RWPE2 (cell line): ENCODE measurements around the gene STRBP.
"Not testable (repeated sequence)": the region's sequence is repeated elsewhere in the genome, so short reads cannot be mapped to it uniquely, and the experiment has no call there.

ENCODE experiments used
- ATAC-seq: fragments of 200-7000 bp; cut with Tn5 transposase; 3 replicates; pipeline ENCODE4 v1.9.1; 2021; ENCODE audit warnings: low read depth
- DNase-seq: peaks from one replicate; pipeline ENCODE4 v3.0.0-alpha.2; 2020; ENCODE audit warnings: low spot score
- H3K27ac ChIP-seq: fragments of 450-650 bp; 2 replicates; pipeline ENCODE4 v1.5.1; 2017; ENCODE audit warnings: mild to moderate bottlenecking; ENCODE audit not compliant: poor library complexity, severe bottlenecking
- H3K27me3 ChIP-seq: fragments of 250-450 bp; sonication (Bioruptor Pico); 2 replicates; pipeline ENCODE4 v1.5.1; 2021; ENCODE audit warnings: mild to moderate bottlenecking, moderate library complexity; ENCODE audit not compliant: insufficient read depth, poor library complexity, severe bottlenecking
- H3K36me3 ChIP-seq: fragments of 250-450 bp; sonication (Bioruptor Pico); 2 replicates; pipeline ENCODE4 v1.5.1; 2020; ENCODE audit warnings: low read depth, mild to moderate bottlenecking, moderate library complexity
- H3K4me1 ChIP-seq: fragments of 250-450 bp; sonication (Bioruptor Pico); 2 replicates; pipeline ENCODE4 v1.5.1; 2021; ENCODE audit warnings: mild to moderate bottlenecking, moderate library complexity; ENCODE audit not compliant: insufficient read depth, poor library complexity, severe bottlenecking
- H3K4me3 ChIP-seq: fragments of 250-450 bp; sonication (Bioruptor Pico); 2 replicates; pipeline ENCODE4 v1.5.1; 2021; ENCODE audit warnings: mild to moderate bottlenecking, moderate library complexity; ENCODE audit not compliant: severe bottlenecking
- H3K9me3 ChIP-seq: fragments of 250-450 bp; sonication (Bioruptor Pico); 2 replicates; pipeline ENCODE4 v1.5.1; 2021; ENCODE audit warnings: mild to moderate bottlenecking, moderate library complexity; ENCODE audit not compliant: severe bottlenecking
- CTCF ChIP-seq: fragments of 450-650 bp; IDR thresholded peaks from one replicate; pipeline ENCODE4 v1.5.1; 2017; ENCODE audit warnings: mild to moderate bottlenecking, moderate library complexity; ENCODE audit not compliant: poor library complexity, severe bottlenecking

The STRBP gene

GRCh38 chr9:123211081-123211480 lies 57.3 kb downstream of the STRBP start:
- Histone ChIP-seq H3K4me1 (no peaks in the 10 kb centered on the region), H3K27ac (no peak overlapping the region), H3K27me3 (no peaks in the 10 kb centered on the region), H3K4me3 (no peak overlapping the region), H3K36me3 (no peaks in the 10 kb centered on the region), H3K9me3 (no peaks in the 10 kb centered on the region)
- DNase-seq (no peak), ATAC-seq (no peak)
- TF ChIP-seq CTCF, result no peak

- Histone ChIP-seq H3K4me1 (no peaks in the 10 kb centered on the region), H3K36me3 (no peaks in the 10 kb centered on the region), H3K4me3 (no peak overlapping the region), H3K27ac (no peak overlapping the region), H3K9me3 (no peaks in the 10 kb centered on the region), H3K27me3 (no peaks in the 10 kb centered on the region)
- no peak for TF ChIP-seq CTCF
- DNase-seq (no peak), ATAC-seq (no peak)
Observed at GRCh38 chr9:123208626-123209174, 59.7 kb downstream of the STRBP start.

DNA sequence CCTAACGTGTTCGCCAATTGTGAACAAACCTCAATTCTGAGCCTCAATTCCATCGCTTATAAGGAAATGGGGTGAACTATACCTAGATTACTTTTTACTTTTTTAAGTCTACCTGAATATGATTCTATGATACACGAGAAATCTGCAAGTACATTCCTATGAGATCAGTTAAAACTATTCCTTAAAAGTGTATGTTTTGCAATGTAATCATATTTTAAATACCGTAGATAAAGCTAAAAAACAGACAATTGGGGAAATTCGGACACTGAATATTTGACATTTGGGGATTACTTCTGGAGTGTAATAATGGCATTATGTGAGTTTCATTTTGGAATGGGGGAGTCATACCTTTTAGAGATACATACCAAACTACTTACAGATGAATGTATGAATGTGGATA lies 62.3 kb downstream of the STRBP start:
- Histone ChIP-seq H3K36me3 (no peaks in the 10 kb centered on the region), H3K4me1 (no peaks in the 10 kb centered on the region), H3K27ac (no peak overlapping the region), H3K9me3 (no peaks in the 10 kb centered on the region), H3K4me3 (no peak overlapping the region), H3K27me3 (no peaks in the 10 kb centered on the region)
- TF ChIP-seq CTCF, result no peak
- no peak for DNase-seq
- no peak for ATAC-seq

DNA sequence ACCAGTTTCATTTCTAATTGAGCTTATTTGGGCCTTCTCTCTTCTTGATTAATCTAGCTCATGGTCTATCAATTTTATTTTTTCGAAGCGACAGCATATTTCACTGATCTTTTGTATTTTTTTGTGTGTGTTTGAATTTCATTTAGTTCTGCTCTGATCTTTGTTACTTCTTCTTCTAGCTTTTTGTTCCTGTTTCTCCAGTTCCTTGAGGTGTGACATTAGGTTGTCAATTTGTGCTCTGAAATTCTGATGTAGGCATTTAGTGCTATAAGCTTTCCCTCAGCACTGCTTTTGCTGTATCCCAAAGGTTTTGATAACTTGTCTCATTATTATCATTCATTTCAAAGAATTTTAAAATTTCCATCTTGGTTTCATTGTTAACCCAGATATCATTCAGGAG lies 67.3 kb downstream of the STRBP start:
- Histone ChIP-seq H3K4me3 (no peak overlapping the region), H3K27me3 (no peaks in the 10 kb centered on the region), H3K27ac (no peak overlapping the region), H3K9me3 (no peaks in the 10 kb centered on the region), H3K36me3 (no peaks in the 10 kb centered on the region), H3K4me1 (no peaks in the 10 kb centered on the region)
- TF ChIP-seq CTCF, result no peak
- DNase-seq, result no peak
- no peak for ATAC-seq

DNA sequence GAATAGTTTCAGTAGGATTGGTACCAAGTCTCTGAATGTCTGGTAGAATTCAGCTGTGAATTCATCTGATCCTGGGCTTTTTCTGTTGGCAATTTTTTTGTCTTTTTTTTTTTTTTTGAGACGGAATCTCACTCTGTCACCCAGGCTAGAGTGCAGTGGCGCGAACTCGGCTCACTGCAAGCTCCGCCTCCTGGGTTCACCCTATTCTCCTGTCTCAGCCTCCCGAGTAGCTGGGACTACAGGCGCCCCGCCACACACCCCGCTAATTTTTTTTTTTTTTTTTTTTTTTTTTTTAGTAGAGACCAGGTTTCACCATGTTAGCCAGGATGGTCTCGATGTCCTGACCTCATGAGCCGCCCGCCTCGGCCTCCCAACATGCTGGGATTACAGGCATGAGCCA lies 67.9 kb downstream of the STRBP start:
- DNase-seq, H3K36me3 ChIP-seq: not testable (repeated sequence)

More for the DNA sequence above, 67.9 kb downstream of the STRBP start:
- H3K4me1 ChIP-seq, ATAC-seq, H3K9me3 ChIP-seq, H3K27me3 ChIP-seq, H3K27ac ChIP-seq, H3K4me3 ChIP-seq: not testable (repeated sequence)
